H1 (cell line): ENCODE data around the gene POU4F1. TPM values are rescaled to one million over a fixed set of nuclear protein-coding genes. Genes with fewer than 3 reads are reported as not detected.

Experiments
- CTCF ChIA-PET: fragments of 300-600 bp; sonication (Branson Sonifier 250); formaldehyde crosslinking; loops from one replicate; lab custom pipeline; 2021; ENCODE audit not compliant: partially characterized antibody; lab: Charles Lee
- POLR2A ChIA-PET: fragments of 300-600 bp; sonication (Branson Sonifier 250); formaldehyde crosslinking; loops from one replicate; lab custom pipeline; 2021; ENCODE audit warnings: inconsistent platforms; ENCODE audit not compliant: partially characterized antibody; lab: Charles Lee
- DNase-seq, 2 experiments: peaks; one replicate each; pipeline versions ENCODE4 v3.0.0 to v3.0.0-alpha.2; 2010 to 2022; ENCODE audit warnings: low spot score in 2 of 2, low read depth in 1 of 2, mixed read lengths in 1 of 2
- FAIRE-seq: peaks from 2 replicates; lab custom pipeline; 2011; peaks lifted over from hg19 to GRCh38; lab: Jason Lieb, UNC
- H2AFZ ChIP-seq: 2 replicates; pipeline ENCODE4 v1.8.1; 2012; ENCODE audit warnings: low read length, inconsistent platforms
- H2AK5ac ChIP-seq: 2 replicates; pipeline ENCODE4 v1.6.1; 2013; ENCODE audit warnings: low read depth, low read length
- H2BK120ac ChIP-seq: replicated peaks from 2 replicates; pipeline ENCODE3; 2013; ENCODE audit warnings: low read depth, low read length, inconsistent platforms
- H2BK12ac ChIP-seq: 2 replicates; pipeline ENCODE4 v1.6.1; 2013; ENCODE audit warnings: low read depth, low read length
- H2BK15ac ChIP-seq: 2 replicates; pipeline ENCODE4 v1.6.1; 2013; ENCODE audit warnings: low read length
- H2BK20ac ChIP-seq: 2 replicates; pipeline ENCODE4 v1.6.1; 2013; ENCODE audit warnings: low read length
- H2BK5ac ChIP-seq: 2 replicates; pipeline ENCODE4 v1.6.1; 2013; ENCODE audit warnings: low read depth, low read length
- H3K14ac ChIP-seq: 2 replicates; pipeline ENCODE4 v1.6.1; 2013; ENCODE audit warnings: inconsistent platforms; ENCODE audit not compliant: insufficient read length
- H3K18ac ChIP-seq: 2 replicates; pipeline ENCODE4 v1.6.1; 2013; ENCODE audit warnings: low read length; ENCODE audit errors: extremely low read depth
- H3K23ac ChIP-seq: 2 replicates; pipeline ENCODE4 v1.6.1; 2013; ENCODE audit warnings: inconsistent platforms; ENCODE audit not compliant: insufficient read length
- H3K23me2 ChIP-seq: 2 replicates; pipeline ENCODE4 v1.6.1; 2013; ENCODE audit warnings: low read depth, low read length
- H3K27ac ChIP-seq: 2 replicates; pipeline ENCODE4 v1.6.1; 2011; ENCODE audit warnings: low read depth, low read length, inconsistent platforms
- H3K27me3 ChIP-seq, 4 experiments: replicated peaks in 1 of 4; 1 replicate in 1 of 4; 2 replicates in 3 of 4; pipeline versions ENCODE4 v1.6.1 to v1.8.1; 2011 to 2013; ENCODE audit warnings: low read length in 3 of 4, mild to moderate bottlenecking in 3 of 4, inconsistent platforms in 2 of 4, mixed read lengths in 2 of 4, moderate library complexity in 1 of 4; ENCODE audit not compliant: control insufficient read depth in 3 of 4, insufficient read depth in 3 of 4; ENCODE audit errors: extremely low read depth in 1 of 4
- H3K36me3 ChIP-seq, 4 experiments: 2 replicates each; pipeline versions ENCODE4 v1.6.1 to v1.8.1; 2011 to 2013; ENCODE audit warnings: mild to moderate bottlenecking in 4 of 4, low read length in 3 of 4, moderate library complexity in 2 of 4, control low read depth in 1 of 4, inconsistent platforms in 1 of 4; ENCODE audit not compliant: insufficient read depth in 4 of 4, control insufficient read depth in 2 of 4
- H3K4ac ChIP-seq: replicated peaks from 2 replicates; pipeline ENCODE3; 2013; ENCODE audit warnings: low read length, low read depth, mixed read lengths, inconsistent platforms; ENCODE audit not compliant: insufficient read length
- H3K4me1 ChIP-seq, 4 experiments: replicated peaks in 1 of 4; 1 replicate in 1 of 4; 2 replicates in 3 of 4; pipeline versions ENCODE4 v1.6.1 to v1.8.1; 2011 to 2013; ENCODE audit warnings: low read length in 3 of 4, inconsistent platforms in 2 of 4, mixed read lengths in 1 of 4; ENCODE audit not compliant: insufficient read depth in 4 of 4, control insufficient read depth in 3 of 4
- H3K4me2 ChIP-seq, 2 experiments: 2 replicates each; pipeline versions ENCODE4 v1.6.1 to v1.8.1; 2011 to 2013; ENCODE audit warnings: low read depth in 2 of 2, low read length in 2 of 2, control low read depth in 1 of 2, inconsistent platforms in 1 of 2, mild to moderate bottlenecking in 1 of 2; ENCODE audit not compliant: insufficient read depth in 1 of 2
- H3K4me3 ChIP-seq, 4 experiments: fragments of 200-600, 300-600 bp in 1 of 4; sonication (generic), shearing (Covaris generic), sonication (Bioruptor Twin) in 1 of 4; 2 replicates each; pipeline versions ENCODE4 v1.5.1 to v1.8.1; 2011 to 2016; ENCODE audit warnings: low read length in 4 of 4, low read depth in 3 of 4, control low read depth in 2 of 4, inconsistent platforms in 2 of 4, mild to moderate bottlenecking in 2 of 4, mixed read lengths in 1 of 4, moderate library complexity in 1 of 4; ENCODE audit not compliant: insufficient read depth in 2 of 4; ENCODE audit errors: extremely low read depth in 1 of 4
- H3K56ac ChIP-seq: replicated peaks from 2 replicates; pipeline ENCODE3; 2013; ENCODE audit warnings: low read depth, mild to moderate bottlenecking, mixed read lengths, low read length, inconsistent platforms; ENCODE audit not compliant: insufficient read length
- H3K79me1 ChIP-seq: 2 replicates; pipeline ENCODE4 v1.6.1; 2013; ENCODE audit warnings: low read depth, low read length, control low read depth
- H3K79me2 ChIP-seq, 2 experiments: 2 replicates each; pipeline versions ENCODE4 v1.6.1 to v1.8.1; 2012 to 2013; ENCODE audit warnings: low read length in 2 of 2, mild to moderate bottlenecking in 2 of 2, inconsistent platforms in 1 of 2; ENCODE audit not compliant: insufficient read depth in 2 of 2, control insufficient read depth in 1 of 2
- H3K9ac ChIP-seq, 4 experiments: replicated peaks in 1 of 4; 1 replicate in 1 of 4; 2 replicates in 3 of 4; pipeline versions ENCODE4 v1.6.1 to v1.8.1; 2011 to 2013; ENCODE audit warnings: low read depth in 3 of 4, low read length in 3 of 4, control low read depth in 2 of 4, mild to moderate bottlenecking in 2 of 4, moderate library complexity in 2 of 4, inconsistent platforms in 1 of 4; ENCODE audit errors: extremely low read depth in 1 of 4
- H3K9me3 ChIP-seq, 2 experiments: 2 replicates each; pipeline versions ENCODE4 v1.6.1 to v1.8.1; 2012 to 2013; ENCODE audit warnings: mild to moderate bottlenecking in 2 of 2, moderate library complexity in 2 of 2, control low read depth in 1 of 2, inconsistent platforms in 1 of 2, low read depth in 1 of 2, low read length in 1 of 2, mixed read lengths in 1 of 2; ENCODE audit not compliant: insufficient read depth in 2 of 2
- H4K20me1 ChIP-seq, 2 experiments: replicated peaks in 1 of 2; 2 replicates each; pipeline versions ENCODE3 to v1.8.1; 2011 to 2013; ENCODE audit warnings: inconsistent platforms in 2 of 2, low read length in 2 of 2, mild to moderate bottlenecking in 1 of 2; ENCODE audit not compliant: insufficient read depth in 2 of 2, control insufficient read depth in 1 of 2
- H4K5ac ChIP-seq: 2 replicates; pipeline ENCODE4 v1.6.1; 2013; ENCODE audit warnings: low read length, low read depth, mixed read lengths, inconsistent platforms; ENCODE audit not compliant: insufficient read length
- H4K8ac ChIP-seq: 2 replicates; pipeline ENCODE4 v1.8.0; 2013; ENCODE audit warnings: mild to moderate bottlenecking, moderate library complexity, low read length, inconsistent platforms; ENCODE audit not compliant: insufficient read depth; ENCODE audit errors: extremely low read depth
- H4K91ac ChIP-seq: replicated peaks from 2 replicates; pipeline ENCODE3; 2013; ENCODE audit warnings: low read length, mixed read lengths, inconsistent platforms; ENCODE audit not compliant: insufficient read length
- BRCA1 ChIP-seq: IDR thresholded peaks from 2 replicates; pipeline ENCODE4 v1.6.1; 2012; ENCODE audit warnings: low read depth, low read length, improper control_type of control experiment
- GABPA ChIP-seq: IDR thresholded peaks from 2 replicates; pipeline ENCODE4 v1.6.1; 2011; ENCODE audit warnings: mild to moderate bottlenecking, low read length, moderate library complexity, borderline replicate concordance; ENCODE audit not compliant: insufficient read depth
- HDAC6 ChIP-seq: IDR thresholded peaks from one replicate; pipeline ENCODE4 v1.7.1; 2012; ENCODE audit warnings: low read depth, mild to moderate bottlenecking, inconsistent platforms, low read length, moderate library complexity
- JUN ChIP-seq: IDR thresholded peaks from 2 replicates; pipeline ENCODE4 v1.6.1; 2011; ENCODE audit warnings: low read depth, mild to moderate bottlenecking, improper control_type of control experiment, low read length
- JUND ChIP-seq: IDR thresholded peaks from 2 replicates; pipeline ENCODE4 v1.6.1; 2011; ENCODE audit warnings: mild to moderate bottlenecking, improper control_type of control experiment, low read length
- NRF1 ChIP-seq: IDR thresholded peaks from 2 replicates; pipeline ENCODE4 v1.6.1; 2011; ENCODE audit warnings: mild to moderate bottlenecking, low read depth, low read length, improper control_type of control experiment
- POLR2A ChIP-seq, 2 experiments: IDR thresholded peaks; 1 replicate in 1 of 2; 2 replicates in 1 of 2; pipeline ENCODE4 v1.6.1; 2011; ENCODE audit warnings: low read depth in 2 of 2, low read length in 2 of 2, mild to moderate bottlenecking in 2 of 2; ENCODE audit errors: control extremely low read depth in 1 of 2
- RFX5 ChIP-seq: IDR thresholded peaks from 2 replicates; pipeline ENCODE4 v1.6.1; 2011; ENCODE audit warnings: low read depth, low read length, improper control_type of control experiment, borderline replicate concordance
- SRF ChIP-seq: IDR thresholded peaks from 2 replicates; pipeline ENCODE4 v1.6.1; 2011; ENCODE audit warnings: mild to moderate bottlenecking, low read depth, low read length, moderate library complexity
- SUZ12 ChIP-seq: fragments of 200-600 bp; sonication (generic); IDR thresholded peaks from 2 replicates; pipeline ENCODE4 v1.6.1; 2012; ENCODE audit warnings: mild to moderate bottlenecking, inconsistent platforms, low read length, moderate library complexity, mixed read lengths
- YY1 ChIP-seq: IDR thresholded peaks from 2 replicates; pipeline ENCODE4 v1.6.1; 2011; ENCODE audit warnings: low read depth, mild to moderate bottlenecking, low read length
- WGBS, 2 experiments: shearing (Covaris generic) in 1 of 2; methylation state at CpG; one replicate each; pipeline versions ENCODE4 v1.1.6 to v1.1.7; 2013 to 2015; ENCODE audit warnings: low lambda C conversion rate in 2 of 2, mixed read lengths in 2 of 2, inconsistent platforms in 1 of 2, low coverage in 1 of 2, missing lambda C conversion rate in 1 of 2; ENCODE audit not compliant: insufficient replicate concordance in 2 of 2, insufficient coverage in 1 of 2, insufficient read length in 1 of 2; ENCODE audit errors: extremely low coverage in 1 of 2, missing lambda C conversion rate in 1 of 2; 5-methylcytosine and 5-hydroxymethylcytosine counted together
- polyA plus RNA-seq, 7 experiments: library from polyadenylated mRNA; depleted of rRNA in 3 of 7; stranded (reverse) in 5 of 7; unstranded in 2 of 7; fragments of >200 nt in 5 of 7; fragments of 200-250 nt in 2 of 7; gene quantifications; 1 replicate in 5 of 7; 2 replicates in 1 of 7; 4 replicates in 1 of 7; pipeline versions ENCODE4 v1.2.1 to v1.2.3, GENCODE V29; 2011 to 2013; ENCODE audit warnings: missing spikeins in 2 of 7, mixed read lengths in 2 of 7
- total RNA-seq: library from RNA; stranded (reverse); fragmentation: NEBNext Ultra II Directional; extraction: Animal tissue kit (Norgen Biotek cat#: 25700); gene quantifications from 2 replicates; pipeline ENCODE4 v1.2.1, GENCODE V29; 2021
- TF ChIP-seq, protein P1 (sequence below): IDR thresholded peaks from 2 replicates; pipeline ENCODE4 v1.6.1; 2012; ENCODE audit warnings: inconsistent platforms

Gene POU4F1
- total and polyA plus RNA-seq, 2 of the 8 experiments (the other 6 are each of a cell fraction or from before 2014, with no cell fraction given), result 0.09 to 0.32 TPM

DNA sequence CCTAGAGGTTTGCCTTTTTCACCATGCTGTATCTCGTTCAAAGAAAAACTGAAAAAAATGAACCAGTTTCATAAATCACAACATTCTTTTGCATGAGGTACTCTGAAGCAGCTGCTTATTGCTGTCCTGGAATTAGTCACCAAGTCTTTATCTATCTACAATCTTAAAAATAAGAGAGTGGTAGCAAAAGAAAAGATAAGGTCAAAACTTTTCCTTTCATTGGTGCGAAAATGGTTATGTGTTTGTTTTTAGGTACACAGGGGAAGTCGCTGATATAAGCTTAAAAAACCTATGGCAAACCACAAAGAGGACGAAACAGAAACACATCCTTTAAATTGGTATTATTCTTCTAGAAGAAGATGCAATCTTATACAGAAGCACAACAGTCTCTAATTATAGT lies 34.9 kb upstream of the POU4F1 start:
- peaks cover 2 to 70% (median 19%) of the 10 kb centered on the region in 4 experiments for H3K36me3 ChIP-seq
- no peak overlapping the region for H3K14ac ChIP-seq
- no peak for FAIRE-seq
- H3K23ac ChIP-seq, result no peak overlapping the region
- H3K4ac ChIP-seq, result no peak overlapping the region
- no peak overlapping the region for H3K18ac ChIP-seq
- H2AFZ ChIP-seq, result no peak overlapping the region
- no peak for DNase-seq
- no peaks in the 10 kb centered on the region for H3K9me3 ChIP-seq
- H4K5ac ChIP-seq, result no peak overlapping the region
- no peak overlapping the region for H3K27ac ChIP-seq
- CTCF ChIA-PET, result interaction anchor here (1.2 kb wide), 1 partner anchor 18 kb away, joined by 3 read pairs; no protein-coding TSS in a partner anchor
- no peak overlapping the region for H4K8ac ChIP-seq
- no peak overlapping the region for H2BK5ac ChIP-seq
- POLR2A ChIA-PET, result interaction anchor here (0.6 kb wide), 2 partner anchors 31 to 213 kb away, joined by 3 read pairs; no protein-coding TSS in a partner anchor
- H3K4me2 ChIP-seq, result no peak overlapping the region
- H2AK5ac ChIP-seq, result no peak overlapping the region
- H3K23me2 ChIP-seq, result no peaks in the 10 kb centered on the region
- no peaks in the 10 kb centered on the region for H3K4me1 ChIP-seq
- H2BK120ac ChIP-seq, result no peak overlapping the region
- no peak overlapping the region for H3K56ac ChIP-seq
- no peak overlapping the region for H3K4me3 ChIP-seq
- no peaks in the 10 kb centered on the region for H3K79me1 ChIP-seq
- no peak overlapping the region for H2BK12ac ChIP-seq
- no peak for TF ChIP-seq JUN
- no peak for TF ChIP-seq SUZ12
- TF ChIP-seq BRCA1, result no peak
- TF ChIP-seq, protein P1, sequence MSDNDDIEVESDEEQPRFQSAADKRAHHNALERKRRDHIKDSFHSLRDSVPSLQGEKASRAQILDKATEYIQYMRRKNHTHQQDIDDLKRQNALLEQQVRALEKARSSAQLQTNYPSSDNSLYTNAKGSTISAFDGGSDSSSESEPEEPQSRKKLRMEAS, result no peak
- no peak for TF ChIP-seq JUND
- TF ChIP-seq RFX5, result no peak
- no peak for TF ChIP-seq NRF1
- TF ChIP-seq SRF, result no peak
- TF ChIP-seq YY1, result no peak
- TF ChIP-seq HDAC6, result no peak
- no peak for TF ChIP-seq GABPA
- no peak for TF ChIP-seq POLR2A (IDR thresholded peaks at IDR 0.05; ENCODE audit: control extremely low read depth in 1 of 2, low read depth in 2 of 2, low read length in 2 of 2)
- no peaks in the 10 kb centered on the region for H3K27me3 ChIP-seq
- WGBS, 2 experiments, result 94% methylated on average over 4 of the region's 4 CpGs; no CpG with 5 or more reads in 1 of the 2 experiments
- H2BK15ac ChIP-seq, result no peak overlapping the region
- H4K91ac ChIP-seq, result no peak overlapping the region
- no peak overlapping the region for H2BK20ac ChIP-seq
- peaks cover 0 to 9% of the 10 kb centered on the region in 2 experiments; a peak in 2 of 4 replicates for H3K79me2 ChIP-seq
- H3K9ac ChIP-seq, result no peak overlapping the region
- no peaks in the 10 kb centered on the region for H4K20me1 ChIP-seq
